Stimulated activated CD8-positive, alpha-beta memory T cell treated with anti-CD3 and anti-CD28 coated beads, Interleukin-2, amount 100 ng/mL, for 48 hours (primary cell): ENCODE results near the gene OR2J1.
"Not testable (repeated sequence)": the region's sequence is repeated elsewhere in the genome, so short reads cannot be mapped to it uniquely, and the experiment has no call there.

Experiments
- DNase-seq, 2 donors: peaks; one replicate each; pipeline ENCODE4 v3.0.0-alpha.2; 2020; ENCODE audit warnings: low read depth in 2 of 2

The OR2J1 gene

DNA sequence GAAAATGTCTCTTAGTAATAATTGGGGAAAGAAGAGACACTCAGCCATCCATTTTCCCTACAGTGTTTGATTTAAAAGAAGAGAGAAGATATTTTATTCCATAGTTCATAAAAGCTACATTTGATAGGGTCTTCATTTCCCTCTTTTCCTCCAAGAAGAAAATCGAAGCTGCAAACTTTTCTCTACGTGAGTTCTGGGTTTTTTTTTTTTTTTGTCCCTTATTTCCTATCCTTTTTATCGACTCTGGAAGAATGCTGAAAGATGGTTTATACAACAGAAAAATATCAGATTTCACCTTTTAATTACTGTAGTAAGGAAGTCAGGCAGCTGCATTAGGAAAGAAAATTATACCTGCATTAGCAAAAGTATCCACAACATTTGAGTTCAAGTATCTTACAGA, at the start of gene OR2J1:
Gene OR2J1 (plus strand): TSS at position 301 of the 400 bp plus-strand sequence. CDS start 1,453 bp downstream, outside the sequence.
- DNase-seq = no peak

DNA sequence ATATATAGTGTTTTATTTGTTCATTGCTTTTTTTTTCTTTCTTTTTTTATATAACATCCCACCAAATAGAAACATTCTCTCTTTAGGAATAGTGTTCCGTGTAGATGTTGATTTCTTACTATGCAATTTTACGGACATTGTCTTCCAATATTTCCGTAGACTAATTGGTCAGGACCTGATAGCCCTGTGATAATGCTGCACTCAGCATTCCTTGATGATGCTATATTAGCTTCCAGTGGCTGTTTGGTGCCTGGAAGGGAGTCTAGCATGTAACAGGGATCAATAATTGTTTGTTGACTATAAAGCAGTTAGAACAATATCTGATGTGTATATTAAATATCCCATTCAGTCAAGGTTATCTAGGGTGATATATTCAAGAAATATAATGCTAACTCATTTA, 47.6 kb upstream of the OR2J1 start:
- no peak for DNase-seq

DNA sequence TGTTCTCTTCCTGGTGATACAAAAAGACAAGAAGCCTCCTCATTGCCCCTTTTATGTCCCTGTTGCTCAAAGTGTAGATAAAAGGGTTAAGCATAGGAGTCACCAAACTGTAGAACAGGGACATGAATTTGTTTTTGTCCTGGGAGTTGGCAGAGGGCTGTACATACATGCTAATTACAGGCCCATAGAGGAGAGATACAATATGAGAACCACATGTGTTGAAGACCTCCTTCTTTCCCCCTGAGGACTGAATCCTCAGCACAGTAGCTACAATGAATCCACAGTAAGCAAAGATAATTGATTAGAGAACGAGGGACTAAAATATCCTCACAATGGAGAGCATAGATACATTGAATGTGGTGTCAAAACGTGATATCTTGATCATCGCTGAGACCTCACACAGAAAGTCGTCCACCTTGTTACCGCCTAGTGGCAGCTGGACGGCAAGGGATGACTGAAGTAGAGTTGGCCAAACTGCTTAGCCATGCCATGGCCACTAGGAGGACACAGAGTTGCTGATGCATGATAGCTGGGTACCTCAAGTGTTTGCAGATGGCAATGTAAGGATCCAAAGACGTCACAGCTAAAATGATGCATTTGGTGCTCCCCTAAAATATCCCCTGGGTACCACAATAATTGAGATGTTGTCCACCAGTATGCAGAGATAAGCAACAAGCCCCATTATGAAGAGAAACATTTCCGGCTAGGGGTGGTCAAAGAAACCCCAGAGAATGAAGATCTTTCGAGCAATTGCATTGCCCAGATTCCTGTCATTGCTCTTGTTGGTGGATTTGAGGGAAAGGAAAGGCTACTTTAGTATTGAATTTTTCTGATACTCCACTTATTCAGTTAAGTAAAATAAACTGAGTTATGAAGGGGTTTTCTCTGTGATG, 27.2 kb upstream of the OR2J1 start:
- DNase-seq = peak in 1 of 2 donors; percentile 2

DNA sequence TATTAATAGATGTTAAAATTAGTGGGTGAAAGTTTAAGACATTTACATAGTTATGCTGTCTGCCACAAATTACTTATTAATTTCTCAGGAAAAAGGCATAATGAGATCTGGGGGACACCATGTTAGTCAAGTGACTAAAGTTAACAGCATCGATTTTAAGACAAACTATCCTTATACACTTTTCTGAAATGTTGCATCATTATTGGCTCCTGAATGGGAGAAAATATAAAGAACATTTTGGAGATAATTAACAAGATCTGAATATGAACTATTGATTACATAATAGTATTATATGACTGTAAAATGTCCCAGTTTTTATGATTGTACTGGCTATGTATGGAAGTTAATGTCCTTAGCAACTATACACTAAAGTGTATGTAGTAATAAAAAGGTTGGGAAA, 20.1 kb upstream of the OR2J1 start:
- no peak for DNase-seq

DNA sequence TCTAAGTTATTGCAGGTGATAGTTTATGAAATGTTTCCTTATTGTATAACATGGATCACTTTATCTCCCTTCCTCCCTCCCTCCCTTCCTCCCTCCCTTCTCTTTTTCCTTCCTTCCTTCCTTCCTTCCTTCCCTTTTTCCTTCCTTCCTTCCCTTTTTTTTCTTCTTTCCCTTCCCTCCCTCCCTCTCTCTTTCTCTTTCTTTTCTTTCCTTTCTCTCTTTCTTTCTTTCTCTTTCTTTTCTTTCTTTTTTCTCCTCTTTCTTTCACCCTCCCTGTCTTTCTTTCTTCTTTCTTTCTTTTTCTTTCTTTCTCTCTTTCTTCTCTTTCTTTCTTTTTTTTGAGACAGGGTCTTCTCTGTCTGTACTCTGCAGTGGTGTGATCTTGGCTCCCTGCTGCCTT, 18.0 kb upstream of the OR2J1 start:
- DNase-seq = no peak

DNA sequence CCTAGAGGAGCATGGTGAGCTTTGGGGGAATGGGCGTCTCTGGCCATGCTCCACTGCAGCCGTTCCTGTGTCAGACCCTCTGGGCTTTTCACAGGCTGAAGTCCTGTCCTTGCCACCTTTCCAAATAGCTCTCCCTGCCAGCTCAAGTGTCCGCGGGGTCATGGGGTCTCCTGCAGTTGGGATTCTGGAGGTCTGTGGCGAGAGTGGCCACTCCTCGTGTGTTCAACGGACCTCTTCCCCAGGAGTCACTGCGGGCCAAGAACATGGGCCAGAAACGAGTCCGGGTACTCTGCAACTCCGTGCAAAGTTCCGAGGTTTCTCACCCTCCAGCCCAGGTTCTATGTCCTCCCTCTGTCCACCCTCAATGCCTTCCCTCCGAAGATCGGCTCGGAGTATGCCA, 16.8 kb upstream of the OR2J1 start:
- no peak for DNase-seq

DNA sequence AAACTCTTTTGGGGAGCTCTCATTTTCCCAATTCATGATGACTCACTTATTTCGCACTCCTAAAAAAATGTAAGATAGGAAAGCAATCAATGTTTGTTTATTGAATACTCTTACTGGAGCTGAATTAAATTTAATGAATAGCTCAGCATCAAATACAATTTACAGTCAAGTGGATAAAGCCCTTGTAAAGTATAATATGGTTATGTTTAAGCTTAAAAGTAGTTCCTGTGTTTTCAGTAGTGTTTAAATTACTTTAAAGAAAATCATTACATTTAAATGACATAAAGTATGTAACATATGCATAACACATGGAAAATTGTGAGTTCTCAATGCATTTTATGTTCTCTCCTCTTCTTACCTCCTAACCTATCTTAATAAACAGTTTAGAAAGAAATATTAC, 12.1 kb upstream of the OR2J1 start, which contains the start of gene OR2B3:
Gene OR2B3 (minus strand): TSS at position 101 of the 400 bp plus-strand sequence. CDS start 65 bp downstream, at position 36.
- DNase-seq = no peak

DNA sequence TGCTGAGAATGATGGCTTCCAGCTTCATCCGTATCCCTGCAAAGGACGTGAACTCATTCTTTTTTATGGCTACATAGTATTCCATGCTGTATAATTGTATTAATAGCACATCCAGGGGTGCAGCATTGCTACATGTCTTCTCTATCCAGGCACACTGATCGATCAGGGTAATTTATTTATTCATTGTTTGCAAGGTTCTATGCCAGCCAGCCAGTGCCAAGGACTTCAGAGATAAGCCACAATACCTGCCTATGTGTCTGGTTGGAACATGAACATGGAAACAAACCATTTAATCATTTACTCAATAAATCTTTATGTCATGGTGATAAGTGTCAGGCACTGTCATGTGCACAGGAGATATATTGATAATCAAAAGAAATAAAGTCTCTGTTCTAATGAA, 6.3 kb upstream of the OR2J1 start:
- DNase-seq = no peak

DNA sequence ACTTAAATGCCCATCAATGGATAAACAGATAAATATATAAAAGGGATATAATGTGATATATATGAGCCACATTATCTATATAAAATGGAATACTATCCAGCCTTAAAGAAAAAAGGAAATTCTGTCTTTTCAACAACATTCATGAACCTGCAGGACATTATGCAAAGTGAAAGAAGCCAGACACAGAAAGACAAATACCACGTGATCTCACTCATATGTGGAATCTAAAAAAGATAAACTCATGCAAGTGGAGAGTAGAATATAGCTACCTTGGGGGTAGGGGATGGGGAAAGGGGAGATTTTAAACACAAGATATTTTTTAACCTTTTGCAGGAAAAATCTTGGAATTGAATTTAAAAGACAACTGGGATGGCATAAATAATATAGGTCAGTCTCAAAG, 1.5 kb upstream of the OR2J1 start:
- no peak for DNase-seq

DNA sequence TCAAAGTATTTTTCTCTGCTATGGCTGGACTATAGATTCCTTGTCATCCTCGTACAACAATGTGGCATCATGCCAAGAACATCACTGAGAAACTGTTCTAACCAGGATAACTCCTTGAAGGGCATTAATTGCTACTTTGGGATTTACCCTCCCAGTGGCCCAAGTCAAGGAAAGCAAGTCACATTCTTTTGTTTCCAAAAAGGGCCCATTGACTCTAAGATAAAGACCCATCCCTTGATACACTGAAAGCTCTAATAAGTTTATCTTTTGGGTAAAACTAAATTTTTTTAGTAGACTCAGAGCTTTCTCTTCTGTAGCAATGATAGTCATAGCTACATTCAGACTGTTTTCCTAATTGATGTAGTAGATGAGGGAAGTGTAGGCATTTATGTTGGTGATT, 8.5 kb downstream of the OR2J1 start, which contains the start of gene OR2J3:
Gene OR2J3 (plus strand): TSS at position 301 of the 400 bp plus-strand sequence. CDS start 3,833 bp downstream, outside the sequence.
- DNase-seq = no peak

DNA sequence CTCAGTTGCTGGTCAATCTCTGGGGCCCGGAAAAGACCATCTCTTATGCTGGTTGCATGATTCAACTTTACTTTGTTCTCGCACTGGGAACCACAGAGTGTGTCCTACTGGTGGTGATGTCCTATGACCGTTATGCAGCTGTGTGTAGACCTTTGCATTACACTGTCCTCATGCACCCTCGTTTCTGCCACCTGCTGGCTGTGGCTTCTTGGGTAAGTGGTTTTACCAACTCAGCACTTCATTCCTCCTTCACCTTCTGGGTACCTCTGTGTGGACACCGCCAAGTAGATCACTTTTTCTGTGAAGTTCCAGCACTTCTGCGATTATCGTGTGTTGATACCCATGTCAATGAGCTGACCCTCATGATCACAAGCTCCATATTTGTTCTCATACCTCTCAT, 12.8 kb downstream of the OR2J1 start:
- no peak for DNase-seq

DNA sequence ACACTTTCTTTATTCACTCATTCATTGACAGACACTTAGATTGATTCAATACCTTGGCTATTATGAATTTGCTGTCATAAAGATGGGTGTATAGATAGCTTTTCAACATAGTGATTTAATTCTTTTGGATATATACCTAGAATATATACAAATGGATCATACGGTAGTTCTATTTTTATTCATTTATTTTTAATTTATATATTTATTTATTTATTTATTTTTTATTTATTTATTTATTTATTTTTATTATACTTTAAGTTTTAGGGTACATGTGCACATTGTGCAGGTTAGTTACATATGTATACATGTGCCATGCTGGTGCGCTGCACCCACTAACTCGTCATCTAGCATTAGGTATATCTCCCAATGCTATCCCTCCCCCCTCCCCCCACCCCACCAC, 15.7 kb downstream of the OR2J1 start:
- DNase-seq = not testable (repeated sequence)

DNA sequence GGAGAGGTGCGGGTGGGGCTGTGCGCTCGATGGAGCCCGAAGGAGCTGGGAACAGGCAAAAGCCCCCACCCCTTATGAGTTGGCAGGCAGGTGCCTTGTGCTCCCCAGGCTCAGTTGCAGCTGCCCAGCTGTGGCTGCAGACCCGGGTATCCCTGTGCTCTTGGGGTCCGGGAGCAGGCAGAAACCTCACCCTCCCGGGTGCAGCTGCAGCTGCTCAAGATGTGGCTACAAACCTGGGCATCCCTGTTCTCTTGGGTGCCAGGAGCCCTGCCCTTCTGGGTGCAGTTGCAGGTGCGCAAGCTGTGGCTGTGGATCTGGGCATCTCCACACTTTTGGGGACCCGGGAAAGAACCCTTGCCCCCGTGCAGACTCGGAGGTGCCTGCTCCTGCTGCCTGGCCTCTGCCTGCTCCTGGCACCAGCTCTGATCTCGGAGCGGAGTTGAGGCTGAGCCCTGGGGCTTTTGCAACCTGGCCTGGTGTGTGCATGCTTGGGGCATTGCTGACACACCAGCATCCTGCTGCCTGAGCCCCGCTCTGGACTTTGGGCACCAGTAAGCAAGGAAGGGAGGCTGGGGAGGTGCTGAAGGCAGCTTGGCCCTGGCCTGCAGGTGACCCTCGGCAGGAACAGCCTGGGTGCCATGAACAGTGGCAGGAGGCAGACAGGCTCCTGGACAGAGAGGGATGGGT, 30.2 kb downstream of the OR2J1 start:
- no peak for DNase-seq

DNA sequence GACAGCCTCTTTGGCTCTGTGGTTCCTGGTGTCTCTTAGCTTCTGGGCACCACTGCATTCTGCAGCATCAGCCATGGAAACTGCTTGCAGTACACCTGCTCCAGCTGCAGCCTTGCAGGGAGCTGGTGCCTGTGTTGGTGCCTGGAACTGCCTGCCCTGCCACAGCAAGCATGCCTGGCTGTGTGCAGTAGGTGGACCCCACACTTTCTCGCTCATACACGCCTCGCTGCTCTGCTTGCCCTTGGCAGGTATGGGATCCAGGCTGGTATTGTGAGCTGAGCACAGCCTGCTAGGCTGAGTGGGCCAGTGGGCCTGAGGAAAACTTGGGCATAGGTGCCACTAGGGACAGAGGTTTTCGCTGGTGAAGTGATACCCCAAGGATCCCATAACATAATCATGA, 31.4 kb downstream of the OR2J1 start:
- no peak for DNase-seq

DNA sequence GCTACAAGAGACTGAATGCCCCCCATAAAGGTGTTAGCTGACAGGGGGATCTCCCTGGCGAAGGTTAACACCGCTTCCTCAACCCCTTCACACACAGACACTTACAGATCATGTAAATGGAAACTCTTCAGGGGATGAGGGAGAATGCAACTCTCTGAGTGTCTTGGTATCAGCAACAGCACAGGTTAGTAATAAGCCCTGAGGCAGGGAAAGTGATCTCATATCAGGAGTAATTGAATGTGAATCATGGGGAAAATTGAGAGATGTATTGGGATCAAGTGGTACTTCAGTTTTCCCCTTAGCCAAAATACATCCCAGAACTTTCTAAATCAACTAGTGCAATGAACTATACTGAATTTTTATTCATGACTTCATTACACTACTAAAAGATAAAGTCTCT, 32.4 kb downstream of the OR2J1 start:
- DNase-seq = no peak

DNA sequence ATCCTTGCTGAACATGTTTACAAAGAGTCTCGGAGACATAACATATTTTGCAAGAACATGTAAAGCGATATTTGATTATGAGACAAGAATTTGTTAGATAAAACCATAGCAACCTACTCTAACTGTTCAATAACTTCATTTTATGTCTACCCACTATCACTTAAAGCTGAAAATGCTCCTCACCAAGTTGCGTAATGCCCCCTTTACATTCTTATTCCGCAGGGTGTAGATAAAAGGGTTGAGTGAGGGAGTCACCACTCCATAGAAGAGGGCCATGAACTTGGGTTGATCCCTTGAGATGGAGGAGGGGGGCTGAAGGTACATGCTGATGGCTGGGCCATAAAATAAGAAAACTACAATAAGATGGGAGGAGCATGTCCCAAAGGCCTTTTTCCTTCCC, 38.4 kb downstream of the OR2J1 start:
- DNase-seq = no peak

DNA sequence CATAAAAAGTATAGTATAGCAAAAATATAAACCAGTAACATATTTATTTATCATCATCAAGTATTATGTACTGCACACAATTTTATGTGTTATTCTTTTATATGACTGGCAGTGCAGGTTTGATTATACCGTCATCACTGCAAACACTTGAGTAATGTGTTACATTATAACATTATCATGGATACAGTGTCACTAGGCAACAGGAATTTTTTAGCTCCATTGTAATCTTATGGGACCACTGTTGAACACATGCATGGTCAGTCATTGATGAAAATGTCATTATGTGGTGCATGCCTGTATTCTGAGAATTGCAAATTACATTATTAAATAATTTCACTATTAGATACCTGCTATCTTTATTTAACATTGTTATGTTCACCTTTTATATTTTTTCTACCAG, 42.3 kb downstream of the OR2J1 start:
- no peak for DNase-seq

DNA sequence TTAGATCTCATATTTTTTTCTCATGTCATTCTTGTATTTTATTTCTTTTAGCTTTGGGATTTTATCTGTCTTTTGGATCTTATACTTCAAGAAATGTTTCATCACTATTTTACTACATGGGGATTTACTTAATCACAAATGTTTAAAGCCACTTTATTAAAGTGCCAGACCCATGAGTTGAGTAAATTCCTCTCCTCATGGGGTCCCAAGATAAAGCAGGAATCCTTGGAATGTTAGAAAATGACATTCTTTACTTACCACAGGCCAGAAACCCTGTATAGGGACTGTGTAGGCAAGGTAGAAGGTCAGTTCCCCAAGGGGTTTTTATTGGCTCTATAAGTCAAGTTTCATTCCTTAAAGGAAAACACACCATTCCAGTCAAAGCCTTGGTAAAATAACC, 43.0 kb downstream of the OR2J1 start:
- no peak for DNase-seq

DNA sequence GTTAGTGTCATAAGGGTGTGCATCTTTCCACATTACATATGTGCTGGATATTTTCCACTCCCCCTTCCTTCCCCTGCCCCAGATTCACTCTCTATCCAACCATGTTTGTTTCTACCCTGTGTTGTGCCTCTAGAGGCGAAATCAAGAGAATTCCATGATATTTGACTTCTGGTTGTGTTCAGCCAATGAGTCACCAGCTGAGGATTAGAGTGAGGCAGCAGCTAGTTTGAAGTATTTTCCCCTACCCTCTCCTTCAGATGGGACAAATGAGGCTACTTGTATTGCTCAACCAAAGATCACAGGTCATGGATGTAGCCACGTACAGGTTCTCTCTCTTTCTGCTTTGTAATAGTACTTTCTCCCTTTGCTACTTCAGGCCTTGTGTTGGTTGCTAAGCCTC, 46.9 kb downstream of the OR2J1 start:
- DNase-seq = no peak

DNA sequence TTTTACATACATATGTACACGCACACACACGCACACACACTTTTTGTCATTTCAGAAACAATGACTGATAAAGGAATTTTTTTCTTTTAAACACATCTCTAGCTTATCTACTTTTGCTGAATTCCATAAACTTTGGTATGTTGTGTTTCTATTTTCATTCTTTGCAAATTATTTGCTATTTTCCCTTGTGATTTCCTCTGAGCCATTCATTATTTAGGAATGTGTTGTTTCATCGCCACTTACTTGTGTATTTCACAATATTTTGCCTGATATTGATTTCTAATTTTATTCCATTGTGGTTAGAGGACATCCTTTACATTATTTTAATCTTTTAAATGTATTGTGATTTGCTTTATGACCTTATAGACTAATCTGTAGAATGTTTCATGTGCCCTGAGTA, 47.8 kb downstream of the OR2J1 start:
- DNase-seq = no peak

DNA sequence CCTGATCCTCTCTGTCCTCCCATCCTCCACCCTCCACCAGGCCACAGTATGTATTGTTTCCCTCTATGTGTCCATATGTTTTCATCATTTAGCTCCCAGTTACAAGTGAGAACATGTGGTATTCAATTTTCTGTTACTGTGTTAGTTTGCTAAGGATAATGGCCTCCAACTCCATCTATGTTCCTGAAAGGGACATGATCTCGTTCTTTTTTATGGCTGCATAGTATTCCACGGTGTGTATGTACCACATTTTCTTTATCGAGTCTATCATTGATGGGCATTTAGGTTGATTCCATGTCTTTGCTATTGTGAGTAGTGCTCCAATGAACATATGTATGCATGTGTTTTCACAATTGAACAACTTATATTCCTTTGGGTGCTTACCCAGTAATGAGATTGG, 50.2 kb downstream of the OR2J1 start:
- not testable (repeated sequence) for DNase-seq
